ENCODE data around the gene RABGAP1.

DNA sequence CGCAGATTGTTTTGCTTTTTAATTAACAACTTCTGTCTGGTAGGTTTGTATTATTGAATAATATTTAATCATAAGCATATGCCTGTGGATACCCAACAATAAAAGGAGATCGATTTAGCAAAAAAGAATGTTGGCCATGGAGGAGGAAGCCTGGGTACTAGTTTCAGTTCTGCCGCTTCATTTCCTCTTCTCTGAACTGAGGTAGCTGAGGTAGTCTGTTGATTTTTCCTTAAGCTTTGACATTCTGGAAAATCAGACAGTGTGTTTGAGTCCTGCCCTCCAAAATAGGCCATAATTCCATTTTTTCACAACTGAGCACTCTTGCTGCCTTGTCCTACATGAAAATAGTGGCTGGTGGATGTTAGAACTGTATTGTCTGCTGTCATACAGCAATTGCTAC lies 86.7 kb downstream of the RABGAP1 start:
- TF ChIP-seq, protein P1, sequence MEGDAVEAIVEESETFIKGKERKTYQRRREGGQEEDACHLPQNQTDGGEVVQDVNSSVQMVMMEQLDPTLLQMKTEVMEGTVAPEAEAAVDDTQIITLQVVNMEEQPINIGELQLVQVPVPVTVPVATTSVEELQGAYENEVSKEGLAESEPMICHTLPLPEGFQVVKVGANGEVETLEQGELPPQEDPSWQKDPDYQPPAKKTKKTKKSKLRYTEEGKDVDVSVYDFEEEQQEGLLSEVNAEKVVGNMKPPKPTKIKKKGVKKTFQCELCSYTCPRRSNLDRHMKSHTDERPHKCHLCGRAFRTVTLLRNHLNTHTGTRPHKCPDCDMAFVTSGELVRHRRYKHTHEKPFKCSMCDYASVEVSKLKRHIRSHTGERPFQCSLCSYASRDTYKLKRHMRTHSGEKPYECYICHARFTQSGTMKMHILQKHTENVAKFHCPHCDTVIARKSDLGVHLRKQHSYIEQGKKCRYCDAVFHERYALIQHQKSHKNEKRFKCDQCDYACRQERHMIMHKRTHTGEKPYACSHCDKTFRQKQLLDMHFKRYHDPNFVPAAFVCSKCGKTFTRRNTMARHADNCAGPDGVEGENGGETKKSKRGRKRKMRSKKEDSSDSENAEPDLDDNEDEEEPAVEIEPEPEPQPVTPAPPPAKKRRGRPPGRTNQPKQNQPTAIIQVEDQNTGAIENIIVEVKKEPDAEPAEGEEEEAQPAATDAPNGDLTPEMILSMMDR (conservative IDR thresholded peaks at IDR 0.05 in 1 of 2, IDR thresholded peaks at IDR 0.05 in 1 of 2; ENCODE audit: extremely low read depth in 1 of 2, insufficient read depth in 1 of 2, low read depth in 1 of 2, low read length in 2 of 2): no peak
- no peak for TF ChIP-seq EZH2 (IDR thresholded peaks at IDR 0.05; ENCODE audit: borderline replicate concordance, low read length)
